Stimulated activated CD8-positive, alpha-beta memory T cell treated with anti-CD3 and anti-CD28 coated beads, Interleukin-15, amount 100 ng/mL, for 24 hours (primary cell): ENCODE results near the gene SHISAL1.

Source experiments
- DNase-seq: peaks from one replicate; pipeline ENCODE4 v3.0.0-alpha.2; 2020; ENCODE audit warnings: low read depth

The SHISAL1 gene

GRCh38 chr22:44277386-44278135 lies 35.2 kb downstream of the SHISAL1 start:
- DNase-seq = no peak

GRCh38 chr22:44276706-44277356 lies 35.9 kb downstream of the SHISAL1 start:
- no peak for DNase-seq

DNA sequence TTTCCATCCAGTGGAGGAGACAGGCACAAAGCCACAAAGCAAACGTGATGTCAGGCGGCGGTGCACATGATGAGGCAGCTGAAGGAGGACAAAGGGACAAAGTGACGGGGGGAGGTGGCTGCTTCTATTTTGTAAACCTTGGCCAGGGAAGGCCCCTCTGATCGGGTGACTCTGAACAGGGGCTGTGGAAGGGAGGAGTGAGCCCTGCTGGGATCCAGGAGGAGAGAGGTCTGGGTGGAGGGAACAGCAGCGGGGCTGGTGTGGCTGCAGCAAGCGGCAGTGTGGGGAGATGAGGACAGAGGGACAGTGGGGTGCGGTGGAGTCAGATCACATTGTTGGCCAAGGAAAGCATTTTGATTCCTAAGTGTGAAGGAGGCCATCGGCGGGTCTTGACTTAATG lies 36.7 kb downstream of the SHISAL1 start:
- DNase-seq = no peak

DNA sequence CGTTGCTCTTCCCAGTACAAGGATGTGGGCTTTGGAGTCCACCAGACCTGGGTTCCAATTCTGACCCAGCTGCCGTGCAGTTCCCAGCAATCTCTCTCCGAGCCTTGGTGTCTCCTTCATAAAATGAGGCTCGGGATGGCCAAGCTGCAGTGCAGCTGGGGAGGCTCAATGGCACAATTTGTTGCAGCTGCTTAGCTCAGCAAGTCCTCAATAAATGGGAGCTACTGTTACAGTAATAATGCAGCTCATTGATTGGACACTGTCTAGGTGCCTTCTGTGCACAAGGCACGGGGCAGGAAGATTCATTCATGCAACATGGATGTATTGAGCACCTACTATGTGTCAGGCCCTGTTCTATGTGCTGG lies 37.1 kb downstream of the SHISAL1 start:
- DNase-seq = no peak

DNA sequence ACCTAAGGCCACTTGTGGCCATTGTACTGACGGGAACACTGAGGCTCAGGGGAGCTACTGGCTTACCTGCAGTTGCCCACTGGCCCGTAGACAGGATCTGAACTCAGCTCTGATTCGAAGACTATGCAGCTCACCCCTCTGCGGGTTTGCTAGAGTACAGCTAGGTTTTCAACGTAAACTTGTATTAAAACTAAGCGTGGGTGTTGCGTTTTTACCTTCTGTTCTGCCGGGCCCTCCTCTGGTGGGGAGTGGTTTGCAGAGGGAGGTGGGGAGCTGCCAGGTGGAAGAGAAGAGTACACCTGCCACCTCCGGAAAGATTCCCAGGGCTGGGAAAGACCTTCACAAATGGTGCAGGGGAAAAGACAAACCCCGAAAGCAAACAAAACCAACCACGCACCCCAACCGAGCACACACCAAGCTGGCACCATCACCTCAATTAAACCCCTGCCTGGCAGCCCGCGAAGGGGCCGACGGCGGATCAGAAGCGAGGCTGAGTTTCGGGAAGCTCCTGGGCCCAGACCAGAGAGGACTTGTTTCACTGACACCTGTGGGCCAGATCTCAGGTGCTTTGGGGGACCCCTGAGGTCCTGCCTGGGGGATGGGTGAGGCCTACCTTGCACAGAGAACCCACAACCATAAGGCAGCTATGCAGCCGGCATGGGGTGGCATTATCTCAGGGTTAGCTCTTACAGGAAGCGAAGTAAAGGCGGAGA lies 37.7 kb downstream of the SHISAL1 start:
- DNase-seq = no peak

- no peak for DNase-seq
These were observed 39.6 kb downstream of the SHISAL1 start for GRCh38 chr22:44273175-44273574.

GRCh38 chr22:44272401-44272771 lies 40.4 kb downstream of the SHISAL1 start:
- DNase-seq = no peak

- no peak for DNase-seq
These were observed 40.9 kb downstream of the SHISAL1 start for GRCh38 chr22:44271732-44272400.

DNA sequence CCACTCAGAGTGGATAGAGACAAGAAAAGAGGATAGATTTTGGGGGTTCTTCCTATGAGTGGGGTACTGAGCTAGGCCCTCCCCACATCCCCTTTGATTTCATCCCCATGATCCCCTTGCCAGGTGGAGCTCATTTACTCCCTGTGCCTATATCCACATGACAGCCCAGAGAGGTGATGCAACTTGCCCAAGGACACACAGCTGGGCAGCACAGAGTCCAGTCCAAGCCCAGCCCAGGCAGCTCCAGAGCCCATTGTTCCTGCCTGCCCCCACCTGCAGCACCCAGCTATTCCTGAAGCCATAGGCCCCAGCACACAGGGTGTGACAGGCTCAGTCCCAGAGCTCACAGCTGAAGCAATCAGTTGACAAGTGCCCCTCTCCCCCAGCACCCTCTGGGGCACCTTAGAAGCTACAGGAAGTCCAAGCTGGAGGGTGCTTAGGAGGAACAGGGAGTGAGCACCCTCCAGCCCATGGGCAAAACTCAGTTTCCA lies 41.7 kb downstream of the SHISAL1 start:
- DNase-seq = no peak

DNA sequence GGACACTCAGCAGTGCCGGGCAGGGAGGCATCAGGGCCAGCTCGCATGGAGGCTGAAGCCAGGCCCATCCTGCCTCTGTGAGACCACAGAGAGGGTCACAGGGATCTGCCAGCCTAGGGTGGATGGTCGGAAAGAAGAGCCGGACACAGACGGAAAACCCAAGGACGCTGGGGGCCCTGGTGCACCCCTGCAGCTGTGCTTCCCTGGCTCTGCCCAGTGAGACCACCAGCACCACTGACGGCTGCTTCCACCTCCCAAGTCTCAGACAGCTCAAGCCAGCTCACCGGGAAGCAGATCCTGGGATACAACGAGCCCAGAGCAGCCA lies 42.2 kb downstream of the SHISAL1 start:
- no peak for DNase-seq

DNA sequence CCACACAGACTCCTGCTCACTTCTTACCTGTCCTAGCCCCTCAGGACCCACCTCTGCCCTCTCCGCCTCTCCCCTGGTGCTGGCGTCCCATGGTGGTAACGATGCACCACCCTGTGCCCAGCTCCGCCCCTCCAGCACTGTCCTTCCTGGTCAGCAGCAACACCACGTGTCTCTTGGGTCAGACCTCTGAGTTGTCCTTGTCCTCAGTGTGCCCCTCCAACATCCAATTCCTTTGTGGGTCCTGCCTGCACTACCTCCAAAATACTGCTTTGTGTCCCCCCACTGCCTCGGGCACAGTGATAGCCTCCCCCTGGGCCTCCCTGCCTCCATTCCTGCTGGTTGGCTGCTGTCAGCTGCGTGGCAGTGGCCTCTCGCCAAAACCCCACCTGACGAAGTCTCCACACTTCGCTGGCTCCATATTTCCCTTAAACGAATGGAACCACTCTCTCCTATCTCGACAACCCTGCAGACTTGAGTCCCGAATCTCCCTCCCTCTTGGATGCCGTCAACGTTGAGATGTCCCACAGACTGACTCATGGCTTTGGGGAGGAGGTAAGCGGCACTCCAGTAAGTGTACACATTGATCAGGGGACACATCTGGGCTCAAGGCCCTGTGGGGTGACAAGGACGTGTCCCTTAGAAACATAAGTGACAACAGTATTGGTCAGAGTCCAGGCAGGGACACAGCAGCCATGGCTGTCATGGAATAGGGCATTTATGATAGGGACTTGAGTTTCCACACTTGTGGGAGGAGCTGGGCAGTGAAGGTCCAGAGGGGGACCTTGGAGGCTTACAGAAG lies 42.8 kb downstream of the SHISAL1 start:
- no peak for DNase-seq

DNA sequence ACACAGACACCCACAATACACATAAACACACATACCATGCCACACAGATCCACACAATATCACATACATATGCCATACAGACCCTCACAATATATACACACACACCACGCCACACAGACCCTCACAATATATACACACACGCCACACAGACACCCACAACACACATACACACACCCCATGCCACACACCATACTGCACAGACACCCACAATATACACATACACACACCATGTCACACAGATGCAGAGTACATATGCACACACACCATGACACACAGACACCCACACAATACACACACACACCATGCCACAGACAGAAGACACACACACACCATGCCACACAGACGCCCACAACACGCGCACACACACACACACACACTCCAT lies 43.6 kb downstream of the SHISAL1 start:
- no peak for DNase-seq

DNA sequence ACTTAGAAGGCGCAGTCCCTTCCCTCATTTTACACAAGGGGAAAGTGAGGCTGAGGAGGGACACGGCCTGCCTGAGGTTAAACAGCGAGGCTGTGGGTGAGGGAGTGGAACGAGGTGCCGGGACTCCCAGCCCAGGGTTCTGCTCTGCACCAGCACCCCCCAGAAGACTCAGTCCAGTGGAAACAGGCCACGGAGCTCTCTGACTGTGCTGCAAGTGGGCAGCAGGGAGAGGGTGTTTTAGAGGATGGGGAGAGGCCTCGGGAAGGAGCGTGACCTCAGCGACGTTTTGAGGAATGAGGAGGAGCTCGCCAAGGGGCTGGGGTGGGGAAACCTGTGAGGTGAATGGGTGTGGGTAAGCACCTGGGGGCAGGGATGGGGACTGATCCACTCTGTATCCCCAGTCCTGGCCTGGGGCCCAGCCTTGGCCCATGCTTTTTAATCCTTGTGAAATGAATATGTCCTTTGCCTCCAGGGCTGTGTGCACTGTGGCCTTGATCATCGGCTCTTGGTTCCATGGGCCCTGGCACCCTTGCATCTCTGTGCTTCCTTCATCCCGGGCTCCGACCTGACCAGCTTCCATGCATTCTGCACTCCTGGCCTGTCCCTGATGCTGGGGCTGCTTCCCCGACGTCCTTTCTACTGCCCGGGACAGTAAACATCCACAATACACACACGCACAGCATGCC lies 44.2 kb downstream of the SHISAL1 start:
- no peak for DNase-seq

DNA sequence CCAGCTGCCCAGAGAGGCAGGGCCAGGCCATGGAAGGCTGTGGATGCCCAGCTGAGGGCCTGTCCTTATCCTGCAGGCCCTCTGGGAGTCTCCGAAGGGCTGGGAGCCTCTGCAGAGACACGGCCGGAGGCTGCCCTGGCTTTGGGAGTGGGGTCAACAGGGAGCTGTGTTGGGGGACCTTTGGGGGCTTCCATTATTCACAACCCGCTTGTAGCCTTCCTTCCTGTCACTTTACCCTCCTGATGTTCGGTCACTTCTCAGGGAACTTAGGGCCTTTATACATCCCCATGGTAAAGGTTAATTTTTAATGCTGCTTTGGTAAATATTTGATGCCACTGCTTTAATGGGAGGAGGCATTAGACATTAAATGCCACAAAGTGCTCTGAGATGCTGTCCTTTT lies 44.9 kb downstream of the SHISAL1 start:
- DNase-seq = no peak

DNA sequence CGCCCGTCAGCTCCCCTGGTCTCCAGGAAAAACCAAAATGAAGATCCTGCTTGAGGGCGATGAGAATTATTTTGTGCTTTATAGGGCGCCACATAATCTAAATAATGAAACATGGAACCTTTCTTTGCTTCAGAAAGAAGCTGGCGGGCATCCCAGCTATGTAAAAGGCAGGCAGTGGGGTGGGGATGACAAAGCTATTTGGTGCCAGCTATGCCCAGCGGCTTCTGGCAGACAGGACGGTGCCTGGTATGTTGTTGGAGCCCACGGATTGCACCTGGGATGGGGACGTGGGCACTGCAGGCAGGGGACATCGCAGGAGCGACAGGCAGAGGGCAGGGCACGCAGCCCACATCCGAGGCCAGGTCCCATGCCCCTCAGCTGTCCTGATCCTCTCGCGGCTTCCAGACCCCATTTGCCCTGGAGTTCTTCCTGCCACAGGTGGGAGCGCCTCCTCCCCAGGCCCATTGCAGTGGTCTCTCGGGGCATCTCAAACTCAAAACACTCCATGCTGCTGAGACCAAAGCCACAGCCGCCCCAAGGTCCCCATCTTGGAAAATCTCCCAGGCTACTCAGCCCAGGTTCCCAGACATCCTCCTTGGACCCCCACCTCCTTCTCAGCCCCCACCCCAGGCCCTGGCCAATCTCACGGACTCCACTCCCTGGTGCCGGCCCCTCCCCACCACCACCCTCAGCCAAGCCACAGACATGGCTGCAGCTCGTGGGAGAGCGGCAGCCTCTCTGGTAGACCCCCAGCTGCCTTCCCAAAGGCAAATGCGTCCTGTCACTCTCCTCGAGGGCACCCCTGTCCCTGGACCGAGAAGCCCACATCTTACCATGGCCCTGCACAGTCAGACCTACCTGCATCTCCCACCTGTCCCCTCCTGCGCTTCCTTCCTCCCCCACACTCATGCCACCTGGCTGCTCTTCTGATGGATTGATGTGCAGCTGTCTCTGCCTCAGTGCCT lies 45.7 kb downstream of the SHISAL1 start:
- no peak for DNase-seq

DNA sequence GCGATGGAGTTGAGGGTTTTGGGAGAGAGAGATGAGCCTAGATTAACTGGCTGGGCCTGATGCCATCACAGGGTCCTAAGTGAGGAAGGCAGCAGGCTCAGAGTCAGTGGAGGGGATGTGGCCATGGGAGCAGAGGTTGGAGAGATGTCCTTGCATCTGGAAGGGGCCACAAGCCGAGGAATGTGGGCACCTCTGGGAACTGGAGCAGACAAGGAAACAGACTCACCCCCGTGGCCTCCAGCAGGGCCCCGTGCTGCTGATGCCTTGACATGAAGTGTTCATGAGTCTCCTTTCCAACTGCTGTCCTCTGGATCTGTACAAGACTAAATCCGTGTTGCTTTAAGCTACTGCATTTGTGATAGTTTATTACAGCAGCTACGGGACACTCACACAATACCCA lies 49.2 kb downstream of the SHISAL1 start:
- DNase-seq = no peak

DNA sequence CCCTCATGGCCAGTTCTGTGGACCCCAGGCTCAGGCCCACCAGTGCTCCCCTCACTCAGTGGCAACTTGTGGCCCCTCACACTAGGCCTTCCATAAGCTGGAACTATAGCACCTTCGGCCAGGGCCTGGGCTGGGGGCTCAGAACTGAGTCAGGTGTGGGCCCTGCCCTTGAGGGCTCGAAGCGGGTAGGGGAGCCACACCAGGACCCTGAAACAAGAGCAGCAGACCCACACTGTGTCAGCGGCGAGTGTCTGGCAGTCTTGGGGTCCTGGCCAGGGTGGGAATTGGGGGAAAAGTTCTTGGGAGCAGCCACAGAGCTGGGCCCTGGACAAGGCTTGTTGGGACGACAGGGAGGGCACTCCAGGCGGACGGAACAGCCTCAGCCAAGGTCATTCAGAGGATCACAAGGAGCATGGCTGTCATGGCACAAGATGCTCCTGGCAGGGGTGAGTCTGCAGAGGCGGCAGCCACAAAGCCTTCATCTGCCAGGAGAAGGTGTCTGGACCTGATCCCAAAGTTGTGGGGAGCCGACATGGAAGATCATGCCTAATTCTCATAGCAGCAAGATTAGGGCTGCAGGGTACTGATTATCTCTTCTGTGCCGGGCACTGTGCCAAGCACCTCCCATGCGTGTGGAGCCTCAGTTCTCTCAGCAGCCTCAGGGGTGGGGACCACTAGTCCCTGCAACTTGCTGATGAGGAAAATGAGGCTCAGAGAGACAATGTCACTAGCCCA lies 50.7 kb downstream of the SHISAL1 start:
- DNase-seq = no peak

DNA sequence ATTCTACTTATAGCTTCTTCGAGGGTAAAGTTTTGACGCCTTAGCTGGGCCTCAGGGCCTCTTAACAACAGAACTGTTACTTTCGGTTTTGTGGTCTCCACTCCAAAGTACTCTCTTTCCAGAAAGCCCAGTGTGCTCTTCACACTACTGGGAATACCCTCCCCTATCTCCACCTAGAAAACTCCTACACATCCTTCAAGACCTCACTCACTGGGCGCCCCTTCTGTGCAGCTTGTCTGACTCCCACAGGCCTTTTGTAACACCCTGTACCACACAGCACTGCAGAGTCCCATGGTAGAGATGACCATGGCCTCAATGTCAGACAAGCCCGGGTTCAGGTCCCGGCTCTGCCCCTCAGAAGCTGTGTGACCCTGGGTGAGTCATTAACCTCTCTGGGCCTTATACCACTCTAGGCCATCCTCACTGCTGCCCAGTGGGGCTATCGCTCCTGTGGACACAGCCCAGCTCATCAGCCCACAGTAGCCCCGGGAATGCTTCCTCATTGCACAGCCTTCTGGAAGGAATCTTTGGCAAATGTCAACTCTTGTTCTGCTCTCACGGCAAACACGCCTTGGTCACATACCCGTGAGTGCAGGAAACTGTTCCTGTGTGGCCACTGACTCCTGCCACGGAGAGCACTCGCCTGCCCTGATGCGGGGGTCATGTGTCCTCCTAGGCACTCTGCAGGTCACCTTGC lies 51.4 kb downstream of the SHISAL1 start:
- DNase-seq = no peak
